NCI-H446 treated with DMSO at 0.1 percent for 48 hours (cell line): Measurements from ENCODE around the gene RNU1-4.
"Not testable (repeated sequence)": the region's sequence is repeated elsewhere in the genome, so short reads cannot be mapped to it uniquely, and the experiment has no call there.

Experiments
- DNase-seq: peaks from one replicate; lab custom pipeline; 2025; lab: John Stamatoyannopoulos, UW

Gene RNU1-4

DNA sequence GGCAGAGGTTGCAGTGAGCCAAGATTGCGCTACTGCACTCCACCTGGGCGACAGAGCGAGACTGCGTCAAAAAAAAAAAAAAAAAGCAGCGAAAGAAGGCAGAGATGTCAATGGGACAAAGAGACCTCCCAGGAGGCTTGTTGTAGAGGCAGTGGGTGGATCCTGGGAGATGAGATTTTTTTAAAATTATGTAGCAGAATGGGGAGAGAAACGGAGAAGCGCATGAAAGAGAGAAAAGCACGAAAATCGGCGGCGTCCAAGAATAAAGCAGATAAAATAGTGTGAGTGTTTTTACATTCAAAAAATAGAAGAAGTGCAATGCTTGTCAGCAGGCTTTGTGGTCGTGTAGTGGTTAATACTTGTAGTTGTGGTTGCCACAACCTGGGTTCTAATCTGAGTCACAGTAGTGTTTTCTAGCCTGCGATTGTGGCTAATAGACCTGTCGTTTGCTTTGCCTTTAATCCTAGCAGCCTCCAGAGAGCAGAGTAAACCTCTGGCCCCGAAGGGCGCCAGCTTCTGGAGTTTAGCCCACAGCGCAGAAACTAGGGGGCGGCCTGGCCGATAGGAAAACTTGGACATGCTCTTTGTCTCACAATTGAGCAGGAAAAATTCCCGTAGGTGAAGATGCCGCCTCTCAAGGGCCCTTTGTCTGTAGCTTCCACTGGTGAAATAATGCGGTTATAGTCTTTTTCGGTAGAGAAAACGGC is 11.9 kb upstream of the RNU1-4 start:
- DNase-seq: not testable (repeated sequence)

DNA sequence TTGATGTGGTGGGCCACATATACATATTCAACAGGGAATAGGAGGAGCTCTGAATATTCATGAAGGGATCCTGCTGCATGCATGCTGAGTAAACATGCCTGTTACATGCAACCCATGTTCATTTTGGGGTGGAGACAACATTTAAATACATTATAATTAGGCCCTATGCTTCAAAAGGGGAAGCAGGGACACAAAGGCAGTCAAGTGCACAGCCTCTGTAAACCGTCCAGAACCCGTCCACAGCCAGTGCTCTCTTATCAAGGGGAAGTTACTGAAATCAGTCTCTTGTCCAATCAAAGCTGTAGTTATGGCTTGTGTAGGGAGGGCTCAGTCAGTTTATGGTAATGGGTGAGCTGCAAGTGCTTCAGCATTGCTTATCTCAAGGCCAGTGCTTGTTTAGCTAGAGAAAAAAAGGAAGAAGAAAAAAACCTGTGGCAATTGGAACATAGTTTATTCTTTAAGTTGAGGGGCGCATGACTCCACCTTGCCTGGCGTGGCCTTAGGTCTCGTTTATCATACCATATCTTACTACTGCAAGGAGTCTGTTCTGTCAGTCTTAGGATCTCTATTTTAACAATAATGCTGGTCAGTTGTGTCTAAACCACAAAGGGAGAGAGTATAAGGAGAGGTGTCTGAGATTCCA is 7.9 kb upstream of the RNU1-4 start:
- not testable (repeated sequence) for DNase-seq

DNA sequence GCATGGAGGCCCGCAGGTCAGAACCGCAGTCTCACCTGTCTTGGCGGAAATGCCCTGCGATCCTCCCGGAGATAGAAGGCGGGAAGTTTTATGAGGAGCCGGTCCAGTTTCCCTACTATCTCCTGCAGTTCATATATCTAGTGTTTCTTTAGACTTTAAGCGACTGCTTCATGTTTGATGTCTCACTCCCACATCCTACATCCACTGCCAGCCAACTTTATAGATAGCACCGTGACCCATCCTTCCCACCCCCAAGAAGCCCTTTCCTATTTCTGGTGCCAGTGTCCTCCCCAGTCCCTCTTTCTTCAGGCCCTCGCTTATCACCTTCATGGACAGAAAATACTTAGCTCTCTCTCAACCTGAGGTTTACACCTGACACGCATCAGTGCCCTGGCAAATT is 914 bp downstream of the RNU1-4 start:
- DNase-seq: not testable (repeated sequence)

DNA sequence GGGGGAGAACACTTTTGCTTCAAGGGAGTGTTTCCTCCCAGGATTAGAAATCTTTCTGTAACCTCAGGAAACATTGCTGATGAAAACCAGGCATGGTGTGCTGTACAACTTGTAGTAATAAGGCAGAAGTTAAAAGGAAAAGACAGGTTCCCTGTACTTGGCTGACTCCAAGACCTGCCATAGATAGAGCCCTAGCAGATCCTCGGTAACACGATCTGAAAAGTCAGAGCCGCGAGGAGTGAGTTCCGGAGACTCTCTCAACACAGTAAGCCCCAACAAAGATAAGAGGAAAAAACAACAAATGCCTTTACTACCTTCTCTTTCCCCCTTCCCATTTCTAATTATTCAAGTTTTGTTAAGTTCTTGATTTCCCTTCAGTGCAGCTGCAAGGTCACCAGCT is 7.3 kb downstream of the RNU1-4 start:
- DNase-seq: not testable (repeated sequence)

DNA sequence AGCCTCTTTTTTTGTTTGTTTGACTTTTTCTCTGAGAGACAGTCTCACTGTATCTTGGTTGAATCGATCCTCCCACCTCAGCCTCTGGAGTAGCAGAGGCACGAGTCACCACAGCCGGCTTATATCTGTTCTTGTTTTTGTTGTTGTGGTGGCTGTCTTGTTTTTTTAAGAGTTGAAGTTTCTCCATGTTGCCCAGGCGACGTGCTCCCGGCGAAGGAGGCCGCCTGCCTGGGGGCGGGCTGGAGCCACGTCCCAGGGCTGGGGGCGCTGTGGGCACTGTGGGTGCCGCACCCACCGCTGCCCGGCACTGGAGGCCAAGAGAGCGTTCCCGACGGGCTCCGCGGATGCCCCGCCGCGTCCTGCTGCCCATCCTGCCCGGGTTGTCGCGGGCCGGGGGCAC is 8.4 kb downstream of the RNU1-4 start:
- DNase-seq: not testable (repeated sequence)

DNA sequence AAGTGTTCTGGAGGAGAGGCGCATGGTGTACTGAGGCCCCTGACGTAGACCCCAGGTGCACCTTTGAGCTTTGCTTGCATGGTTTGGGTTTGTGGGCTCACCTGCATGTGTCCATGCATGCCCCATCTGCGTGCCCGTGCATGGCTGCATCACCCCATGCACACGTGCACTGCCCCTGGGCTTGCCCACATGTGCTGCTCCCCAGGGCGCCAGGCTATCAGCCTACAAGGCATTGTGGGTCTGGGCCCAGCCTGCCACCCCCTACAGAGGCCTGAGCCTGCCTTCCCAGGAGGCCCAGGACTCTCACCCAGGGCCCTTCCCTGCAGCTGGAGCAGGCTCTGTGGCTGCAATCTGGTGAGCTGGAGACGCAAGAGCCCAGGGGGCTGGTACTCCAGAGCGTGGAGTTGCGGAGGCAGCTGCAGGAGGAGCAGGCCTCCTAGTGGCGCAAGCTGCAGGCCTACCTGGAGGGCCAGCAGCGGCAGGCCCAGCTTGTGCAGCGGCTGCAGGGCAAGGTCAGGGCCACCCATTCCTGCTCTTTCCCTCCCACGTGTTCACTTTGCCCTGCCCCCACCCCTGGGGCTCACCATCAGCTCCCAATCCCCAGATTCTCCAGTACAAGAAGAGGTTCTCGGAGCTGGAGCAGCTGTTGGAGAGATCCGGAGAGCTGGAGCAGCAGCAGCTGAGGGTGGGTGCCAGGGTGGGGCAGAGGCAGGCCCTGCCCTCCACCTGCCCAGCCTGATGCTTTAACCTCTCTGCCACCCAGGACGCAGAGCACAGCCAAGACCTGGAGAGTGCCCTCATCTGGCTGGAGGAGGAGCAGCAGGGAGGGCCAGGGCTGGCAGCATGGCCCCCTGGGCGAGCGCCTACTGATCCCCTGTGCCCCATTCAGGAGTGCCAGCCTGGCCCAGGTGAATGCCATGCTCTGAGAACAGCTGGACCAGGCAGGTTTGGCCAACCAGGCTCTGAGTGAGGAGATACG is 9.9 kb downstream of the RNU1-4 start:
- not testable (repeated sequence) for DNase-seq

DNA sequence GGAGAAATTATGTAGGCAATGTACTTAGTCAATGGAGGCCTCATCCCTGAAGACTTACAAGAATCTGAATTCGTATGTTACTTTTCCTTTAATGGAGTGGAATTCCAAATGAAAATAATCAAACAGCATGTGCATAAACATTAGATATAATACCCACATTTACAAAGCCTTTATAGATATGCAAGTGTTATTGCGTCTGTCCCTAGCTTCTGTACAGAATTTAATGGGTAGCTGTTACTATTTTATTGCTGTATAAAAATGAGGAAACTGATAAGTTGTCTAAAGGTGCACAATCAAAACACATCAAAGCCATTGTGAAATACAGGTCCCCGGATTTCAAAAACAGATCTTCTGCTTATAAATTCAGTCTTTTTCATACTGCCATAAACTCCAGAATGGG is 12.5 kb downstream of the RNU1-4 start:
- DNase-seq: not testable (repeated sequence)

DNA sequence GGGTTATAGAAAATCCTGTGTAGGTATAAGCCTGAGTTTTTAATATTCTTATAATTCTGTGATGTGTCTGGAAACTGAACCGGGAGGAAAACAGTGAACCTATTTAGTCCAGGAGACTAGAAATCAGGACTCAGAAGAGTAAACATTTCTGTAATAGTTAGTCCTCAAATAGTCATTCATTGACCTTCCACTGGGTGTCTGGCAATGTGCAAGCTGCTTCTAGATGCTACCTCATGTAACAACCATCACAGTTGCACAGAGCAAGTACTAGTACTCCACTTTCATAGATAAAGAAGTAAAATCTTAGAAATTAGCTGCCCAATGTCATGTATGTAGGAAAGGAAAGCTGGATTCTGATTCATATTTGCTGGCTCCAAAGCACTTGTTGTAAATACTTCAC is 15.1 kb downstream of the RNU1-4 start:
- not testable (repeated sequence) for DNase-seq

DNA sequence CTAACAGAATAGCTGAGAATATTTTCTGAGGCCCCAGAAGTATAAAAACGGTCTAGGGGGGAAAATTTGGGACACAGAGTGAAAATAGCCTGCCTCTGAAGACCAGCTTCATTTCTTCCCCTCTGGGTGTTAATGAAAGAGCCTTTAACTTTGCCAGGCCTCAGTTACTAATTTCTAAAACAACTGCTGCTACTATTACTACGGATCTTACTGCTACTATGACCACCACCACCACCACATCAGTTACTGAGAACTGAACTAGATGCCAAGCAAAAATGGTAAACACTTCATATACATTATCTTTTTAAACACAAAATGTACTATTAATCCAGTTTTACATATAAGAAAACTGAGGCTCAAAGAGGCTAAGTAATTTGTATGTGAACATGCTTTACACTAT is 15.6 kb downstream of the RNU1-4 start:
- DNase-seq: not testable (repeated sequence)

DNA sequence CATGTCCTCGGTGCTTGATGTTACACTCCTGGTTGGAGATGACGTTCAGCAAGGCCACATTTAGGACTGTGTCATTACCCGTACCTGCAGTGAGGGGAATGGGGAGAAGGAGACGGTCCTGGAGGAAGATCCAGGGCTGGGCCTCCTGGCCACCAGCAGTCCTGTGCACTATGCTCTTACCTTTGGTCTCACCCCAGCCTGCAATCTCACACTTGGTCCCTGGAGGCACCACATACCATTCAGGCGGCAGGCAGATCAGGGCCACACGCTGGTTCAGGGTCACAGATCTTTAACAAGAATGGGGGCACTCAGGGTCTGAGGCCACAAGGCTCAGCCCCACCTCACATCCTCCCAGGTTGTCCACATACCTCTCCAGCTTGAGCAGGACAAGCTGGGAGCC is 17.3 kb downstream of the RNU1-4 start:
- not testable (repeated sequence) for DNase-seq

DNA sequence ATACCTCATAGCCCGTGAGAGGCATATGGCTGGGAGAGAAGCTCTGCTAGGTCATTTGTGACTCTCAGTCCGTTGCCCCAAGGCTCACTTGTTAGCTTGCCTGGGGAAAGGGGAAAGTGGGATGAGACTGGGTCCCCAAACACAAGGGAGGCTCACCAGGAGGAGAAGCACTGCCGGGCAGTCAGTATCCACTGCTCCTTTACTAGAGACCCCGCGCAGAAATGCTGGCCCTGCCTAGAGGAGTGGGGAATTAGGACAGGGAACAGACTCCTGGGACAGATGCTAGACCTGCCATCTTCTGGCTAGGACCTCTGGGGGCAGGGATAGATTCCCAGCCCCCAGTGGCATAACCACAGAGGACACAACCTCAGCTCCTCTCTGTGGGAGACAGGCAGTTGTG is 17.7 kb downstream of the RNU1-4 start:
- not testable (repeated sequence) for DNase-seq

DNA sequence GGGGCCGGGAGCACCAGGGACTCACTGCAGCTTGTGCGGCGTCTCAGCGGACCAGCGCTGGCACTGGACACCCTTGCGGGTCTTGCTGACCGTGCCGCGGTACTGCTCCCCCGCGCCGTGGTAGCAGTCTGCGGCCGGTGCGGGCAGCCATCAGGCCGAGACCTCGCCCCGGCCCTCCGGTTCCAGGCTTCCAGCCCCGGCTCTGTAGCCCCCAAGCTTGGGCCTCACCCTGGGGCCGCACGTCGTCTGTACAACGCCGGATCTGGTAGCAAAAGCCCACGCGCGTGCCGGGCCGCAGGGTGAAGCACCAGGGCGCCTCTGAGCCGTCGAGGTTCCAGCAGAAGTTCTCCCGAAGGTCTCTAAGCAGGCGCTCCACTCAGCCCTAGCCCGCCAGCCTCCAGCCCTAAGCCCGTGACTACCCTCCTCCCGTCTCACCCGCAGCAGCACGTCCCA is 18.8 kb downstream of the RNU1-4 start:
- not testable (repeated sequence) for DNase-seq

DNA sequence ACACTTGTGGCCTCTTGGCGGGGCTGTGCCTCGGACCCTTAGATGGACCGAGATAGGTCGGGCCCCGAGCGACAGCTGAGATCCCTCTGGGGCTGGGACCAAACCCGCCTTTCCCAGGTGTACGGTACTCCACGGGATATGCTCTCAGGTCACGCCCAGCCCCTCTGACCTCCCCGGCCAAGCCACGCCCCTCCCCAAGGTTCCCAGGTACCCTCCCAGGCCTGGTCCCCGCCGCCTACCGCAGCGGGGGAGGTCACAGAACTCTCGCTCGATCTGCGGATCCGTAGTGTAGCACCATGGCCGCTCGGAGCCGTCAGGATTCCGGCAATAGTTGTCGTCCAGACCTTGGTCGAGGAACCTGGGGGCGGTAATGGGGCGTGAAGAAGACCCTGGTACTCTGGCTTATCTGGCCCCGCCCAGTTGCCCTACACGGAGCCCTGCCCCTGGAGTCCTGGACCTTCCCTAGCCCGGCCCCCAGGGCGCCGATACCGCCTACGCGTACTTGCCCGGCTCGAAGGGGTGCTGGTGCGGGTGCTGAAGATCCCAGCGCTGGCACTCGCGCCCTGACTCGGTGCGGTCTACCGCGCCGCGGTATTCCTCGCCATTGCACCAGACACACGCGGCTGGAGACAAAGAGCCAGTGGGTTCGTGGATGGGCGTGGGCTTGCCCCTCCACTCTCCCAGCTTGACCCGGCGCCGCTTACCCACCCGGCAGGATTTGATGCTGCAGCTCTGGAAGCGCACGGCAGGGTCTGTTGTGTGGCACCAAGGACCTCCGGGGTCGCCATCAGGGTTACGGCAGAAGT is 19.5 kb downstream of the RNU1-4 start:
- DNase-seq: not testable (repeated sequence)

DNA sequence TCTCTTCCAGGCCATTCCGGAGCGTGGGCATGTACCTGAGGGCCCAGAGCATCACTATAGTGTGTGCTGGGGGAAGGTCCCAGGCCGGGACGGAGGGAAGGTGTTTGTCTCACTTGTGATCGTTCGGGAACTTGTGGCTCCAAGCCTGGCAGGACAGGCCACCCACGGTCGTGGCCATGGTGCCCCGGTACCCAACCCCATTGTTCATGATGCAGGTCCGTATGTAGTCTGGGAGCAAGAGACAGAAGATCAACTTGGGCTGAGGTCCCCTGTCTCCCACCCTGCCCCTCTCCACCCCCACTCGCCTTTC is 20.1 kb downstream of the RNU1-4 start:
- not testable (repeated sequence) for DNase-seq

DNA sequence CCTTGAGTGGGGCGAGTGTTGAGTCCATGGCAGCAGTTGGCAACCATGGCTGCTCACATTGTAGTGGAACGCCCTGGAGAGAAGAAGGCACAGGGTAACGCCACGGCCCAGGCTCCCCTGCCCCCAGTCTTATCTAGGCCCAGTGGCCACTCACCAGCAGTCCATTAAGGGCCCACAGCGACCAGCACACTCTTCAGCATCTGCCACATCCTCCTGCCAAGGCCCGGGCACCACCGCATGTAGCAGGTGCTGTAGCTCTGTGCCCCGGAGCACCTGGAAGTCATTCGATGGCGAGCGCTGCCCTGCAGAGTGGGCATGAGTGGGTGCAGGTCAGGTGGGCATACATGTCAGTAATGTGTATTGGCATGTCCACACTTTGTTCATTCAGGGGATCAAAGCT is 20.5 kb downstream of the RNU1-4 start:
- DNase-seq: not testable (repeated sequence)

DNA sequence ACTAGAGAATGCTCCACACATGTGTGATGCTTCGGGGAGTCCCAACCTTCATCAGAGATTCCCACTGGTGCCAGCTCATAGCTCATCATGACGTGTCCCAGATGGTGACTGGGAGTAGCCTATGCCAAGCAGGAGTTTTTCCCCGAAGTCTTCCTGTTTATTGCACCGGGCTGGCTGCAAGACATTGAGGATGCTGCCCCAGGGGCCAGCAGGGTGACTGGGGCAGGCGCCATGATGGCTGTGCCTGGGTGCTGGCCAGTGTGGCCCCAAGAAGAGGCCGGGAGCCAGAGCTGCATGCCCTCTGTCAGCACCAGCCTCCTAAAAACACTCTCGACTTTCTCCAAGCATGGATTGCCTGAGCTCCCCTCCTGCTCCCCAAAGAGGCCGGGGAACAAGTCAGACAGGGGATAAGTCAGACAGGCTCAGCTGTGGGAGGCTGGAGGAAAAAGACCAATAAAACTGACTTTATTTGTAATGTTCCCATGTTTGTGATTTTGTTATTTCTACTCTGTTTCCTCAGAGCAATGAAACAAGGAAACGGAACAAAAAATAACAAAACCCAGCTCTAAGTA is 24.0 kb downstream of the RNU1-4 start:
- DNase-seq: not testable (repeated sequence)

DNA sequence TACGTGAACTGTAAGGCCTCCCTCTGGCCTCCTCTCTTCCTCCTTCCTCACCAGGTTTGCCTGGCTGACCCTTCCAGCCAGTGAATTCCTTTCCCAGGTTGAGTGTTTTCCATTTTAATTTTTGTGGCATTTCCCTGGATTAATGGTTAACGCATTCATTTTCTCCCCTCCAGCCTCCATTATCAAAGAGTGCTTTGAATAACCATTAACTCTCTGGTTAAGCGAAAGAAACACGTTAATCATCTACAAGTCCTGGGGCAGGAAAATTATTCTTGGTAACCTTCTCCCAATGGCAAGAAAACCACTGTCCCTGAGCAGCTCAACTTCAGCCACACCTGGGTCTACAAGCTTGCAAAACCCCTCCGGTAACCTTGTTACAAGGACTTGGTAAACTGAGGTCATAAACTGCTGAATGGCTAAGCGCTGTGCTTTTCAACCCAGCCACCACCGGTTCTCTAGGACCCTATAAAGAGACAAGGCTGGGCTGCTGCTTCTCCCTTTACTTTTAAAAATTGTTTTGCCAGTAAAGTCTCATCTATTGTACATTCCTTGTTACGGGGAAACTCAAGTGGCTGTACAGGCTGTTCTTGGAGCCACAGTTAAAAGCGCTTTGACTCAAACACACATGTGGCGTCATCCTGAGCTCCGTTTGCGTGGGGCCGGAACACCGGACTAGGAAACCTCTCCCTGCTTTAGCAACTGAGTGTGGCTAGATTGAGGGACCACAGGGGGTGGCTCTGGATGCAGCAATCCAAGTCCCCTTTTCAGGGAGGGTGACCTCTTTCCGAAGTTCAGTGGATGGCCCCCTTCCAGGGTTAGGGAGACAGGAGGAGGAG is 24.7 kb downstream of the RNU1-4 start:
- not testable (repeated sequence) for DNase-seq

DNA sequence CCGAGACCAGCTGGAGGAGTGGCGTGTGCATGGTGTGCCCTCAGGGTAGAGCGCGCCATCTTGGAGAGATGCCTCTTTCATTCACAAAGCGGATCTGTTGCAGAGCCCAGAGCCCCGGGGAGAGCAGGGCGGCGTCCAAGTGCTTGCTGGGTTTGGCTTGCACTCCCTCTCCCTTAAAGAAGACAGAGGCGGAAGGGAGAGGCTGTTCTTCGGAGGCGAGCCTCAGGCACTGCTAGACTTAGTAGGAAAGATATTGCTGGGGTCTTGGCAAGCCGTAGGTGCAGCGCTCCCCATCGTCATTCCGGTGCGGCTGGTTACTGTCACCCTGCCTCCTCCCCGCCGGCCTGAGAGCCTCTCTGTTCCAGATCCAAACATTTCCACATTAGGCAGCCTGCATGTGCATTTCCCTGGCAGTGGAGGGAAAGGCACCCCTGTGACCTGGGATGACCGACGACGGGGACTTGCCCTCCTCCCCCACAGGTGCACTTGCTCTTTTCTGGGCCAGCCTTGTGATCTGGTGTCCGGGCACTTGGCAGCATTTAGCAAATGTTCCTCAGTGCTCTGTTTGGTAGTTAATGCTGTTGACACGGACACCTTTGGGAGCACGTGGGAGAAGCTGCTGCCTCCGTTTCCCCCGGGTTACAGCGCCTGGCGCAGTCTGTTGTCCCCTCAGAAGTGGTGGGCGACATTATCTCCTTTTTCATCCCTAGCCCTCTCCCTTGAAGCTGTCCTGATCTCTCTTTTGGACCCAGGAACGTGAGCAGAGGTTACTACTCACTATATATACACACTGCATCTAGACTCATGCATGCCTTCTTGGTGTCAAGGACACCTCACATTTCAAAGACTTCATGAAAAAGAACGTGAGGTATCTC is 25.7 kb downstream of the RNU1-4 start:
- DNase-seq: not testable (repeated sequence)

DNA sequence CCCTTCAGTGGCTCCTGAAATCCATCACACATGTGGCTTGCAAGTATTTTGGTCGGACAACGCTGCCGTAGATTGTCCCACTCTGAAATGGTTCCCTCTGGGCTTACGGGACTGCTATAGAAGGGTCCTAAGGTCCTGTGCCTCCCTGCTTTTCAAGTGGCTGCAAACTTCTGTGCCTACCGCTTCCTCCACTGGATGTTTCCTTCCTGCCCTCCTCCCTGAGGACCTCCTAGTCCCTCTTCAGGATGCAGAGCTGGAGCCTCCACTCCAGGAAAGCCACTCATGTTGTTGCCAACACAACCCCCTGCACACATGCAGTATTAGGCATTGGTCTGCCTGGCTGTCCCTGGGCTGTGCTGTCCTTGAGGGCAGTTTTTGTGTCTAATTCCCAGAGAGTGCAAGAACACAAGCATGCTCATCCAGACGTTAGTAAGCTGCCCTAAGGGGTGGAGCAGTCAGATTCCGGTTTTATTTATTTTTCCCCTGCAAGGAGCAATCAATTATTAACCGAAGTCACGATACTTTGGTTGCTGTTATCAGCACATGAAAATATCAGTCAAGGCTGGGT is 26.5 kb downstream of the RNU1-4 start:
- not testable (repeated sequence) for DNase-seq
